ENCODE data around the gene DHRSX.

The DHRSX gene

GRCh38 chrX:2327423-2327822, 173.4 kb downstream of the DHRSX start:
- no peaks in the 10 kb centered on the region for H3K36me3 ChIP-seq
- no peaks in the 10 kb centered on the region for H3K27me3 ChIP-seq
- no peak for TF ChIP-seq CTCF (IDR thresholded peaks at IDR 0.05)
- peak overlapping the region; percentile 27 for H3K27ac ChIP-seq
- H3K4me1 ChIP-seq (ENCODE audit: control insufficient read depth in 1 of 2, insufficient read depth in 1 of 2, low read depth in 1 of 2, low read length in 1 of 2) = peaks cover 23 to 32% of the 10 kb centered on the region in 2 experiments
- no peak overlapping the region for H3K4me3 ChIP-seq (ENCODE audit: low read depth in 1 of 2, low read length in 1 of 2)
- H3K9me3 ChIP-seq = no peaks in the 10 kb centered on the region

GRCh38 chrX:2325076-2325784, 175.5 kb downstream of the DHRSX start:
- no peaks in the 10 kb centered on the region for H3K9me3 ChIP-seq
- no peak for TF ChIP-seq CTCF (IDR thresholded peaks at IDR 0.05)
- H3K27me3 ChIP-seq = no peaks in the 10 kb centered on the region
- H3K4me3 ChIP-seq (ENCODE audit: low read depth in 1 of 2, low read length in 1 of 2) = peak overlapping the region in 1 of 2 experiments; percentile 41
- H3K4me1 ChIP-seq (ENCODE audit: control insufficient read depth in 1 of 2, insufficient read depth in 1 of 2, low read depth in 1 of 2, low read length in 1 of 2) = peaks cover 35 to 45% of the 10 kb centered on the region in 2 experiments
- H3K36me3 ChIP-seq = no peaks in the 10 kb centered on the region
- peak overlapping the region; percentile 46 for H3K27ac ChIP-seq

GRCh38 chrX:2324151-2324550, 176.6 kb downstream of the DHRSX start:
- no peaks in the 10 kb centered on the region for H3K9me3 ChIP-seq
- no peak for TF ChIP-seq CTCF (IDR thresholded peaks at IDR 0.05)
- peaks cover 33 to 45% of the 10 kb centered on the region in 2 experiments for H3K4me1 ChIP-seq (ENCODE audit: control insufficient read depth in 1 of 2, insufficient read depth in 1 of 2, low read depth in 1 of 2, low read length in 1 of 2)
- no peak overlapping the region for H3K4me3 ChIP-seq (ENCODE audit: low read depth in 1 of 2, low read length in 1 of 2)
- H3K27me3 ChIP-seq = no peaks in the 10 kb centered on the region
- no peaks in the 10 kb centered on the region for H3K36me3 ChIP-seq
- H3K27ac ChIP-seq = peak overlapping the region; percentile 9

- no peaks in the 10 kb centered on the region for H3K27me3 ChIP-seq
- no peaks in the 10 kb centered on the region for H3K9me3 ChIP-seq
- H3K36me3 ChIP-seq = no peaks in the 10 kb centered on the region
- H3K4me1 ChIP-seq (ENCODE audit: control insufficient read depth in 1 of 2, insufficient read depth in 1 of 2, low read depth in 1 of 2, low read length in 1 of 2) = peaks cover 33 to 45% of the 10 kb centered on the region in 2 experiments
- no peak for TF ChIP-seq CTCF (IDR thresholded peaks at IDR 0.05)
- H3K27ac ChIP-seq = peak overlapping the region; percentile 95
- peak overlapping the region; percentile 47 to 58 for H3K4me3 ChIP-seq (ENCODE audit: low read depth in 1 of 2, low read length in 1 of 2)
Measured at GRCh38 chrX:2321411-2321810, 179.4 kb downstream of the DHRSX start.

GRCh38 chrX:2320580-2321327, 180.0 kb downstream of the DHRSX start:
- Histone ChIP-seq H3K36me3 (no peaks in the 10 kb centered on the region), H3K27me3 (no peaks in the 10 kb centered on the region), H3K27ac (peak overlapping the region; percentile 95), H3K4me1 (ENCODE audit: control insufficient read depth in 1 of 2, insufficient read depth in 1 of 2, low read depth in 1 of 2, low read length in 1 of 2) (peaks cover 33 to 45% of the 10 kb centered on the region in 2 experiments), H3K9me3 (no peaks in the 10 kb centered on the region), H3K4me3 (ENCODE audit: low read depth in 1 of 2, low read length in 1 of 2) (peak overlapping the region; percentile 47 to 58)
- TF ChIP-seq CTCF (IDR thresholded peaks at IDR 0.05) = no peak
